Left lobe of liver (tissue), 2 donors: ENCODE data around the gene PUM2. TPM values are rescaled to one million over a fixed set of nuclear protein-coding genes. Genes with fewer than 3 reads are reported as not detected.

Source experiments
- ATAC-seq: fragments of 200-7000 bp; cut with Tn5 transposase; one replicate; pipeline ENCODE4 v1.9.1; 2020; ENCODE audit warnings: mild to moderate bottlenecking, moderate library complexity
- DNase-seq: peaks from one replicate; pipeline ENCODE4 v3.0.0-alpha.2; 2020; ENCODE audit warnings: low spot score
- total RNA-seq: library from RNA; stranded (reverse); gene quantifications from one replicate; pipeline ENCODE4 v1.2.1, GENCODE V29; 2021
- donor health status: DM: no; HTN: no; CAD: no; lungs with moderate emphysema.
- donor health status: DM: no; HTN: yes; CAD: no.

Gene PUM2
- total RNA-seq, 1 donor from 2014 or later: 47.5 TPM

GRCh38 chr2:20346565-20347381 is 3.9 kb downstream of the PUM2 start:
- DNase-seq (no peak), ATAC-seq (no peak)

GRCh38 chr2:20343128-20343527 is 7.5 kb downstream of the PUM2 start:
- DNase-seq (no peak), ATAC-seq (no peak)

- DNase-seq (no peak), ATAC-seq (no peak)
Measured at GRCh38 chr2:20339012-20339411, 11.6 kb downstream of the PUM2 start.

GRCh38 chr2:20334605-20335203 is 15.9 kb downstream of the PUM2 start:
- DNase-seq: no peak
- ATAC-seq: peak; percentile 43

- ATAC-seq (no peak), DNase-seq (no peak)
Measured at GRCh38 chr2:20333738-20334137, 16.9 kb downstream of the PUM2 start.

- no peak for DNase-seq
Measured at GRCh38 chr2:20330192-20330591, 20.5 kb downstream of the PUM2 start.

GRCh38 chr2:20327370-20327769 is 23.3 kb downstream of the PUM2 start:
- ATAC-seq (no peak), DNase-seq (no peak)

More at GRCh38 chr2:20330192-20330591, 20.5 kb downstream of the PUM2 start:
- ATAC-seq: no peak

GRCh38 chr2:20326163-20326780 is 24.4 kb downstream of the PUM2 start:
- ATAC-seq (peak; percentile 93), DNase-seq (no peak)

GRCh38 chr2:20322527-20323300 is 27.9 kb downstream of the PUM2 start:
- no peak for DNase-seq
- ATAC-seq: no peak

GRCh38 chr2:20317690-20318089 is 33.0 kb downstream of the PUM2 start:
- DNase-seq (no peak), ATAC-seq (no peak)

- no peak for DNase-seq
- no peak for ATAC-seq
Measured at GRCh38 chr2:20317197-20317596, 33.4 kb downstream of the PUM2 start.

- DNase-seq: no peak
Measured at GRCh38 chr2:20314562-20315501, 35.8 kb downstream of the PUM2 start.

GRCh38 chr2:20313659-20314058 is 37.0 kb downstream of the PUM2 start:
- DNase-seq (no peak), ATAC-seq (no peak)

More at GRCh38 chr2:20314562-20315501, 35.8 kb downstream of the PUM2 start:
- no peak for ATAC-seq

- no peak for DNase-seq
- no peak for ATAC-seq
Measured at GRCh38 chr2:20309001-20309400, 41.6 kb downstream of the PUM2 start.

- no peak for ATAC-seq
- DNase-seq: no peak
Measured at GRCh38 chr2:20307311-20307710, 43.3 kb downstream of the PUM2 start.

GRCh38 chr2:20304411-20304810 is 46.2 kb downstream of the PUM2 start:
- ATAC-seq (no peak), DNase-seq (no peak)

- ATAC-seq (no peak), DNase-seq (no peak)
Measured at GRCh38 chr2:20303966-20304365, 46.7 kb downstream of the PUM2 start.

- no peak for DNase-seq
- ATAC-seq: no peak
Measured at GRCh38 chr2:20302019-20302418, 48.6 kb downstream of the PUM2 start.

GRCh38 chr2:20300656-20301055 is 50.0 kb downstream of the PUM2 start:
- ATAC-seq (no peak), DNase-seq (no peak)

GRCh38 chr2:20299113-20299512 is 51.5 kb downstream of the PUM2 start:
- peak; percentile 13 for ATAC-seq
- no peak for DNase-seq
